ENCODE results near the gene CRTAC1.

DNA sequence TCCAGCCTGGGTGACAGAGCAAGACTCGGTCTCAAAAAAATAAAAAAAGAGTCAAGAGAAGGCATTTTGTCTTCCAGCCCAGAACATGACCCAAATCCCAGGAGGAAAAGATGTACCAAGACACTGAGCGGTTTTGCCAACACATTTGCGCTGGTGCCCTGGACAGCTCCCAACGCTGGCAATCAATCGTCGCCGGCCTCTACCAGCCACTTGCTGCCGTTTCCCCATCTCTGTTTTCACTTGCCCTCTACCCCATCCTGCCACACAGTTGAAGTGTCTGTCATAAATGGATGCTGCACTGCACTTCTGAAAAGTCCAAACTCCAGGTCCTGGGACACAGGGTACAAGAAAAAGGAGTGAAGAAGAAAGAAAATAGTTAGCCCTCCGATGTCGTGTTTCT is 29.7 kb upstream of the CRTAC1 start:
- no peak for TF ChIP-seq CTCF (IDR thresholded peaks at IDR 0.05 in 2 of 3, conservative IDR thresholded peaks at IDR 0.05 in 1 of 3; ENCODE audit: insufficient read depth in 2 of 3, low read depth in 1 of 3, low read length in 3 of 3)
- no peak for TF ChIP-seq XRCC4 (IDR thresholded peaks at IDR 0.05; ENCODE audit: extremely low read depth, insufficient read depth, insufficient read length)
- no peak for TF ChIP-seq PHTF2 (CRISPR knock-in tag; IDR thresholded peaks at IDR 0.05)
- no peak for TF ChIP-seq ERF (CRISPR knock-in tag; IDR thresholded peaks at IDR 0.05)
- TF ChIP-seq, protein P1, sequence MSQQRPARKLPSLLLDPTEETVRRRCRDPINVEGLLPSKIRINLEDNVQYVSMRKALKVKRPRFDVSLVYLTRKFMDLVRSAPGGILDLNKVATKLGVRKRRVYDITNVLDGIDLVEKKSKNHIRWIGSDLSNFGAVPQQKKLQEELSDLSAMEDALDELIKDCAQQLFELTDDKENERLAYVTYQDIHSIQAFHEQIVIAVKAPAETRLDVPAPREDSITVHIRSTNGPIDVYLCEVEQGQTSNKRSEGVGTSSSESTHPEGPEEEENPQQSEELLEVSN (IDR thresholded peaks at IDR 0.05; ENCODE audit: borderline replicate concordance in 1 of 2, extremely low read depth in 1 of 2, insufficient read depth in 1 of 2, insufficient read length in 1 of 2, low read depth in 1 of 2, low read length in 1 of 2, poor library complexity in 1 of 2, severe bottlenecking in 1 of 2) = no peak
- TF ChIP-seq RFX5 (IDR thresholded peaks at IDR 0.05; ENCODE audit: low read depth, low read length) = no peak
- no peak for TF ChIP-seq SRSF3 (IDR thresholded peaks at IDR 0.05; ENCODE audit: insufficient read depth, low read length)
- TF ChIP-seq RNF2 (IDR thresholded peaks at IDR 0.05) = no peak
- TF ChIP-seq, protein P2, sequence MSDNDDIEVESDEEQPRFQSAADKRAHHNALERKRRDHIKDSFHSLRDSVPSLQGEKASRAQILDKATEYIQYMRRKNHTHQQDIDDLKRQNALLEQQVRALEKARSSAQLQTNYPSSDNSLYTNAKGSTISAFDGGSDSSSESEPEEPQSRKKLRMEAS (CRISPR knock-in tag; IDR thresholded peaks at IDR 0.05) = no peak
- no peak for TF ChIP-seq HNRNPUL1 (IDR thresholded peaks at IDR 0.05; ENCODE audit: low read length)
- no peak for TF ChIP-seq CREB1 (IDR thresholded peaks at IDR 0.05)
- no peak for TF ChIP-seq CREB1 (CRISPR knock-in tag; IDR thresholded peaks at IDR 0.05)
- TF ChIP-seq ZNF583 (CRISPR knock-in tag; IDR thresholded peaks at IDR 0.05) = no peak
- no peak for TF ChIP-seq HMG20B (CRISPR knock-in tag; IDR thresholded peaks at IDR 0.05)
- TF ChIP-seq SIX5 (IDR thresholded peaks at IDR 0.05; ENCODE audit: borderline replicate concordance in 1 of 2, insufficient read depth in 1 of 2, low read depth in 1 of 2, low read length in 2 of 2) = no peak
